GM19193 (cell line): ENCODE results near the gene CHL1.

Experiments used
- POLR2A ChIP-seq: IDR thresholded peaks from 4 replicates; pipeline ENCODE4 v1.6.1; 2011; ENCODE audit not compliant: insufficient read depth, insufficient read length; ENCODE audit errors: extremely low read depth

CHL1 gene

DNA sequence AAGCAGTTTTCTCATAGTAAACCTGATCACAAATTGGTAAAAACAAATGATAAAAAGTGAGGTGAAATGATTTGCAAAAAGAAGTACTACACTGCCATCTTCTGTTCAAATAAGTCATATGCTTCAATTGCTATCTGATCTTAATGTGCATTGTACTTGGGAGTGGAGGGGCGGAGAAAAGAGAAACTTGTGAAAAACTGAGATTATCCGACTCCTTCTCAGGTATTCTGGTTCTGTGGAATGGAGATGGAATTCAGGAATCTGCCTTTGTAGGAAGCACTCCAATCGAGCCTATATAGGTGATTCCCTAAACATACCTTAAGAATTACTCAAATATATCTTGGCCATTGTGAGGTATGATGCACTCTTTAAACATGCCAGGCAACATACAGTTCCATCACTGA is 180.6 kb downstream of the CHL1 start:
- no peak for TF ChIP-seq POLR2A

DNA sequence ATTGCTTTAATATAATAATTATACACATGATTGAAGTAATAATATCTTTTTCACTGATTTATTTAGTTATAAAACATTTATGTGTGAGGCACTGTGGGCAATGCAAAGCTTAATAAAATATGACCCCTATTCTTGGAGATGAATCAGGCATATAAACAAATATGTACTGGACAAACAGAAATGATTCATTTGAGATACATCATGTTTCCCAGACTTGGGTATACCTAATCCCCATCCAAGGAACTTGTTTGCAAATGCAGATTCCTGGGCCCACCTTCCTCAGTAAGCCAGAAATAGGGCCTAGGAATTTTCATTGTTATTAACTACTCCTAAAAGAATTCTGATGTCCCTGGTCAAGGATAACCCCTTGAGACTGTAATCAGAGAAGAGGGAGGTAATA is 184.2 kb downstream of the CHL1 start:
- no peak for TF ChIP-seq POLR2A

DNA sequence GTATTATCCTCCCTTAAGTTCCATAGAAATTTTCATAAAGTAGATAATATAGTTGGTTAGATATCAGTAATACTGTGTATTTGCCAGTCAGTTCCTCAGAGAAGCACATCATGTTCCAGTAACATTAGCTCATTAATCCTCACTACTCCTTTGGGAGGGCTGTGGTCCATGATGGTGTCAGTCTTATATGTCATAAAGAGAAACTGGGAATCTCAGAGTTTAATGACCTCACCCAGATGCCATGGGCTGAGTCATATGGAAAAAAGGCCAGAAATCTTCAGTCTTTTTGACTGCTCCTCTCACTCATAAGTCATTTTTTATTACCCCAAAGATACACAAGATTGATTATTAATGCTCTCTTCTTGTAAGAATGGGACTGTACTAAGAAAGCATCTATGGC is 188.6 kb downstream of the CHL1 start:
- TF ChIP-seq POLR2A, result no peak

DNA sequence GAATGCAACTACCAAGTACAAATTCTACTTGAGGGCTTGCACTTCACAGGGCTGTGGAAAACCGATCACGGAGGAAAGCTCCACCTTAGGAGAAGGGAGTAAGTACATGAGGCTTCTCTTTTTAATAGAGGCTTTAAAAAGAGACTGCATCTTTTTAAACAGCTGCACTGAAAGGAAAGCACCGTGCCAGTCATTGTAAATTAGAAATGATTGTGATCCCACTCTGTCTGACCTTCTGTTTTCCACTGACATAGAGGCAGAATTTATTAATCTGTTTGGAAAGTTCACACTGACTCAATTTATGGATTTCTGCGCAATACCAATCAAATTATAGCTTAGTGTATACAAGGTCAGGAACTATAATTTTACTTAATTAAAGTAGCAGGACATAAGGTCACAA is 198.2 kb downstream of the CHL1 start:
- no peak for TF ChIP-seq POLR2A

DNA sequence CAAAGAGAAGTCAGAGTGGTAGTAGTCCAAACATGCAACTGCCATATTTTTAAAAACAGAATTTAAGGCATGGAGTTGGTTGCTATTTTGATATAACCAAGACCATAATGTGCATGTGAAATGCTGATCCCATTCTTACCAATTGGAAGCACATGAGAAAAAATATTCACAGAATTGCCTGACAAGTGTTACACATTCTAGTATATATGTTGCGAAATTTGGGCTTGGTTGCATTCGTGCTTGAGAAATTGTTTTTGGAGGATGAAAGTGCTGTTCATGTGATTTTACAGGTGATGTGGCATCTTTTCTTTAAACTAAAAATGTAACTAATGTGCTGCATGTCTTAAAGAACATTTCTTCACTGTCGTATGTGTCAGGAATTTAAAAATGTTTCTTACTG is 199.7 kb downstream of the CHL1 start:
- TF ChIP-seq POLR2A, result no peak

DNA sequence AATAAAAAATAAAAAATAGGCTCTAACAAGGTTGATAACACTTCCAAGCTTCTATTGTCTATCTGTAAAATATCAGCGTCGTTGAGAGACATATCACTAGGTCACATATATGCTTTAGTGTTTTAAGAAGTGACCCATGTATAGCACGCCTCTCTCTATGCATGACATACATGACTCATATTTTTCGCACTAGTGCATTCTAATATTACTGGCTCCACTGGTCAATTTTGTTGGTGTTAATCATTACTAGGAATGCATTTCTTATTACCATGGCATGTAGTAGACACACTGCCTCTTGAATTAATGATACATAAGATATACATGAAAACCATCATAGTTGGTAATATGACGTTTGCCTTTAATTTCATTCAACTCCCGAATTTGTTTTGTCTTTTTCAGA is 203.1 kb downstream of the CHL1 start:
- no peak for TF ChIP-seq POLR2A

DNA sequence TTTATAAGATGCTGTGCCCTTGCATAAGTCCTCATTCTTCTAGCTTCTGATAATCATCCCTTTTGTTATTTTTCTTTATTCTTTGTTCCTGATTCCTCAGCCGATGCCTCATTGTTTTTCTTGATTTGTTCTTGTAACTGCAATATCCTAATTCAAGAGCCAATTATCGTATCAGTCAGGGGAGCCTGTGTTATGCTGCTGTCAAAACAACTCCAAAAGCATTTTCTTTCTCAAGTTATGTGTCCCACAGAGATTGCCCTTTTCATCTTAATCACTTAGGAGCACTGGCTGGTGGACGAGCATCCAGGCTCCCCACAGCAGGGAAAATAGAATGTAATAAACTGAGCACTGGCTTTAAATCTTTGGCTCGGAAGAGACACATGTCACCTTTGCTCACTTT is 207.3 kb downstream of the CHL1 start:
- no peak for TF ChIP-seq POLR2A

DNA sequence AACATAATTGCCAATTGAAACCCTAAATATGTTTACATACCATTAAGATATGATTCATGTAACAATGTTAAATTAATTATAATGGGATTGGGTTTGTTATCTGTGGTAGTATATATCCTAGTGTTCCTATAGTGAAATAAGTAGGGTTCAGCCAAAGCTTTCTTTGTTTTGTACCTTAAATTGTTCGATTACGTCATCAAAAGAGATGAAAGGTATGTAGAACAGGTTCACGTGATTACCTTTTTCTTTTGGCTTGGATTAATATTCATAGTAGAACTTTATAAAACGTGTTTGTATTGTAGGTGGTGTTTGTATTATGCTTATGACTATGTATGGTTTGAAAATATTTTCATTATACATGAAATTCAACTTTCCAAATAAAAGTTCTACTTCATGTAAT is 212.4 kb downstream of the CHL1 start:
- no peak for TF ChIP-seq POLR2A

DNA sequence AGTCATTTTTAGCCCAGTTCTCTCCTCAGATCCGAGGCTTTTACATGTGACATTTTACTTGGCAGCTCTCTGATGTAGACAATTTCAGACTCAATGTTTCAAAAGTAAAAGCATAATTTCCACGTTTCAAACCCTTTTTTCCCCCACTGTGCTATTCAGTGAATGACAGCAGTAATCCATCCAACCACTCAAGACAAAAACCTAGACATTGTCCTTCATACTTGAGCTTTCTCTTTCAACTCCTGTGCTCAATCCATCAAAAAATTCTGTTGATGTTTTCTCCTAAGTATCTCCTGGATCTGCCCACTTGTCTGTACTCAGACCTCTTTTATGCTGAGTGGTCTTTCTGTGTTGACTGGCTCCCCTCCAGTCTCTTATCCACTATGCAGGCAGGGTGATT is 214.7 kb downstream of the CHL1 start:
- no peak for TF ChIP-seq POLR2A

DNA sequence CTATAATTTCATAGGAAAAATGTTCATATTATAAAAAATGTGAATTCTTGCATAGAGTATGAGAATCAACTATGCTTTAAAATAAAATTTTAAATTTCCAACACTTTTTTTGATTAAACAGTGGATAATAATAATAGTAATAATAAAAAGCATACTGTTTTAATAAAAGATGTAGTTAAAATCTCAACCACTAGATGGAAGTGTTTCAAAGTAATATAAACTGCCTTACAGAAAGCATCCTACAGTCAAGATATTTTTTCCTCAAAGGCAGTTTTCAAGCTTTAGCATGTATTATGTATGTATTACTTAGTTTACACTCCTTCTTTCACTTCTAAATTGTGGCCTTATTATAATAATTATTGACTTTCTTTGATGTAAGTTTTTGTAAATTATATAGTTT is 217.5 kb downstream of the CHL1 start:
- no peak for TF ChIP-seq POLR2A

DNA sequence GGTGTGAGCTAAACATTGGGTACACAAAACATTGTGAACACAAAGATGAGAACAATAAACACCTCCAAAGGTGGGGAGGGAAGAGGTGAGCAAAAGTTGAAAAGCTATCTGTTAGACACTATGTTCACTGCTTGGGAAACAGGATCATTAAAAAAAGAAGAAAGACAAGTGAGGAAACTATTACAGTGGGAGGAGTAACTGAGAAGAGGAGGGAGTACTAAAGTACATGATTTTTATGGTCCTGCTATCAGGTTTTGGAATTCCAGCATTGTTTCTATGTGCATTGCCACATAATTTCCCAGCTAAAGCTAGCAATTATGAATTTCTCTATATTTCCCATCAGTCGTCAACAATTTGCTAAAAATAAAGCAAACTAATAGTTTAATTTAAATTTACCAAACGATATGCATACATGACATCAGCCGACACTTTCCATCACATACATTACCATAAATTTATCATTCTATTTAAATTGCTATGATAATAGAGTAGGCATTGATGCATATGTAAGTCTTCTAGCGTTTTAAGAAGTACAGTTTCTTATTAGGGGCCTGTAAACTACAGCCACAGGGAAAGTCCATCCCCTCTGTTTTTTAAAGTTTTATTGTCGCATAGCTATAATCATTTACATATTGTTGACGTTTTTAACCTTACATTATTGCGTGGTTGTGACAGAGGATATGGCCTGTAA is 221.8 kb downstream of the CHL1 start:
- TF ChIP-seq POLR2A, result no peak

DNA sequence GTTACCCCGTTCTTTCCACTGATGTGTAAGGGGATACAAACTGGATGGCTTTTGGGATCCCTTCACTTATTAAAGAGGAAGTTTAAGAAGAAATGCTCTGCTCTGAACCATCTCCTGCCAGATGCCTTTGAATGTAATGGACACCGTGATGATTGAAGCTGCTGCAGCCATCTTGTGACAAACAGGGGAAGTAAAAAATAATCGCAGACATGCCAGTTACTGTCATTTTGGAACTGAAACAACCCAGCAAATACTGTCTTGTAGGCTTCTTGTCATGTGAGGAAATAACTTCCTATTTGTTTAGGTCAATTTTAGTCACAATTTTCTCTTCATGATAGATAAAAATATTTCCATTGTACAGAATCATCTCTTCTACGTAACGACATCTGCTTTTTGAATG is 224.0 kb downstream of the CHL1 start:
- no peak for TF ChIP-seq POLR2A

DNA sequence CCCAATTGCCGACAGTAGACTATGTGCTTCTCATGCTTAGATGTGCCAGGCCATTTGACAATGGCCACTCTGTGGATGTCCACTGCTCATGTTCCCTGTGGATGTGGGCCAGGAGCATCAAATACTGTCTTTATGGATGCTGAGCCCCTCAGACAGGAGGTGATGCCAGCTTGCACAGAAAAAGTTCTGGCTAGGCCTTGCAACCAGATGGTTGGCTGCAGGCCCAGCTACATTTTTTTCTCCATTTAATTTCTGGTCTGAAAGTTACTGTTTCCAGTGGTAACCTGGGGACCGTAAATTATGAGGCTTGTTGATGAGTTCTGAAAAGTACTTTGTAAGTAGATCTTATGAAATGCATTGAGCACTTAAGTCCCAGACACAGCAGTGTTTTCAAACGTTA is 228.5 kb downstream of the CHL1 start:
- TF ChIP-seq POLR2A, result no peak

DNA sequence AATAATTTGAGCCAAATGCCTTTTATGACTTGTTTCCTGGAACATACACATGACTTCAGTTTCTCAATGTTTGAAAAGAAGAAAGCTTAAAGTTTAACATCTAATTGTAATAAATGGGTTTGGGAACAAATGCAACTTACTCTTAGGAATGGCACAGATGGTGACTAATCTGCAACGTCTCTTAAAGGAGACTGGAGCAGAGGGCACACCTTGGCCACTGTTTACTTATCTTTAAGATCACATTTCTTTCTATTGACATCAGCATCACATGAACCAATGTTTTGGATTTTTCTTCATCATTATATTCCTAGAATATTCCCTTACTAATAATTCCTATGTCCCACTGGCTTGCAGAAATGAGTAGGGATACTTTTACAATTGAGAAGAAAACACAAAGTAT is 229.5 kb downstream of the CHL1 start:
- no peak for TF ChIP-seq POLR2A

DNA sequence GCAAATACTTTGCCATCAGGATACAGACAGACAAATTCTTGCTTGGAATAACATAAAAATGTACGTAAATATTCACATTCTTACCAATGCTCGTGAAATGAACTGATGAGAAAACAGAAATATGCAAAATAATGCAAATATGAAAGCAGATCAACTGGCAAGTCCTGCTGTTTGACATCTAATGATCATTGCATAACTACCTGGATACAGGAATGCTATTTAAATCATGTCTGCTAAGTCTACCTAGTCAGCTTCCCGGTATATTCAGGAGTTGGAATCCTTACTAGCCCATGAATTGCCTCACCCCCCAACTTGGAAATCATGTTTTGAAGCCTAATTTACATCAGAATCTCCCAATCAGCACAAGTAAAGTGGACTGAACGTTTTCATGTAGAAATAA is 230.6 kb downstream of the CHL1 start:
- no peak for TF ChIP-seq POLR2A

DNA sequence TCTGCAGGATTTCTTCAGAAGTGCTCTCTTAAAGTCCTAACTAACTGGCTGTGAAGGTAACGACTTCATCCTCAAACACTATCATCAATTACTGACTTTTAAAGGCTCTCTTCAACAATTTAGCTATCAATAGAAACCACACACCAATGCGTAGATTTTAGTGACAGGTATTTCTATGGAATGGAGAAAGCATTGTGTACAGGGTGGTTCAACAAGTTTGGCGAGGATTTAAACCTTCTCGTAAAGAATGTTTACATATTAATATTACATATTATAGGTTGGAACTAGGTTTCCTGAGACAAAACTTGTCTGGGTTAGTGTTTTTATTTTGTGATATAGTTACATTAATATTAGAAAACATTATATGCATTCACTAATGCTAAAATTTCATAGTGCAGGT is 233.6 kb downstream of the CHL1 start:
- no peak for TF ChIP-seq POLR2A

DNA sequence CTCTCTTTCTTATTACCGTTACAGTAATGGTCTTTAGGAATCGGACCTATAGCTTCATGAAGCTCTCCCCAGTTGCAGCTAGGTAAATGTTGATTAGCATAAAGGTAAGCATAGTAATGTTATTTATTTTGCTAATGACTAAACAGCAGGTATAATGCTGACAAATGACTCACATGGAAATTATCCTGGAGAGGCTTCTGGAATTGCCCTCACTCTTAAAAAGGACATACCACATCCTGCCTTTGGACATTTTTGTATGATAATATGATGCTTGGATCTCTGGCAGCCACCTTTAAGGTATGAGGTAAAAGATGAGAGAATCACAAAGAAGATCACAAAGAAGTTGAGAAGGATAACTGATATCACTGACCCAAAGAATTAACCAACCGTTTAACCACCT is 238.6 kb downstream of the CHL1 start:
- no peak for TF ChIP-seq POLR2A
